WERI-Rb-1 (cell line): ENCODE data around the gene PIH1D1.
A peak's percentile ranks its signal among the peaks of the same experiment; 100 is the strongest.

Experiments
- DNase-seq: peaks from one replicate; pipeline ENCODE4 v3.0.0-alpha.2; 2020
- H3K27ac ChIP-seq: fragments of 250-450 bp; sonication (Bioruptor Pico); 2 replicates; pipeline ENCODE4 v1.5.1; 2020; ENCODE audit warnings: mild to moderate bottlenecking, moderate library complexity
- H3K27me3 ChIP-seq: fragments of 250-450 bp; sonication (Bioruptor Pico); 2 replicates; pipeline ENCODE4 v1.5.1; 2021; ENCODE audit warnings: mild to moderate bottlenecking, low read depth, moderate library complexity; ENCODE audit not compliant: insufficient read depth, severe bottlenecking
- H3K36me3 ChIP-seq: fragments of 250-450 bp; sonication (Bioruptor Pico); 2 replicates; pipeline ENCODE4 v1.5.1; 2020; ENCODE audit warnings: mild to moderate bottlenecking, moderate library complexity
- H3K4me3 ChIP-seq: 2 replicates; pipeline ENCODE4 v1.5.1; 2011; ENCODE audit warnings: low read depth, mild to moderate bottlenecking, control low read depth, low read length
- H3K9me3 ChIP-seq: fragments of 250-450 bp; sonication (Bioruptor Pico); 2 replicates; pipeline ENCODE4 v1.5.1; 2021; ENCODE audit warnings: mild to moderate bottlenecking, moderate library complexity; ENCODE audit not compliant: severe bottlenecking
- TF ChIP-seq, protein P1 (sequence below): IDR thresholded peaks from 2 replicates; pipeline ENCODE4 v1.5.1; 2011; ENCODE audit warnings: low read depth, mild to moderate bottlenecking, control low read depth, inconsistent platforms, low read length

Gene PIH1D1

DNA sequence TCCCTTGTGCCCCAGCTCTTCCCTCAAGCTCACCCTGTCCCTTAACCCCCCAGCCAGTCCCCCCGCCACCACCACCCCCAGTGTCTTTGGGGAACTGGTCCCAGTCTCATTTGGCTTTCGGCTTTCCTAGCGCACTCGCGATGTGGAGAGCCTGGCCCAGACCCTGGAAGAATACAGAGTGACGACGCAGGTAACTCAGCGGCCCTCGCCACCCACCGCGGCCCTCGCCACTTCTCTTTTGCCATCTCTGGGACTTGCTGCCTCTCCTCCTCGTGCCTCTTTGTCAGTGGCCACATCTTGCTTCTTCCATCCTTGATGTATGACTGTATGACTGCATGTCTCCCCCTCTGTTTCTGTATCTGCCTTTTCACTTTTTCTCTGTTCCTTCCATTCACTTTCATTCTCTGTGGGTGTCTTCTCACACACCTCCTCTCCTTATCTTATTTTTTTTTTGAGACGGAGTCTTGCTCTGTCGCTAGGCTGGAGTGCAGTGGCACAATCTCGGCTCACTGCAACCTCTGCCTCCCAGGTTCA, 44.1 kb downstream of the PIH1D1 start:
- TF ChIP-seq, protein P1, sequence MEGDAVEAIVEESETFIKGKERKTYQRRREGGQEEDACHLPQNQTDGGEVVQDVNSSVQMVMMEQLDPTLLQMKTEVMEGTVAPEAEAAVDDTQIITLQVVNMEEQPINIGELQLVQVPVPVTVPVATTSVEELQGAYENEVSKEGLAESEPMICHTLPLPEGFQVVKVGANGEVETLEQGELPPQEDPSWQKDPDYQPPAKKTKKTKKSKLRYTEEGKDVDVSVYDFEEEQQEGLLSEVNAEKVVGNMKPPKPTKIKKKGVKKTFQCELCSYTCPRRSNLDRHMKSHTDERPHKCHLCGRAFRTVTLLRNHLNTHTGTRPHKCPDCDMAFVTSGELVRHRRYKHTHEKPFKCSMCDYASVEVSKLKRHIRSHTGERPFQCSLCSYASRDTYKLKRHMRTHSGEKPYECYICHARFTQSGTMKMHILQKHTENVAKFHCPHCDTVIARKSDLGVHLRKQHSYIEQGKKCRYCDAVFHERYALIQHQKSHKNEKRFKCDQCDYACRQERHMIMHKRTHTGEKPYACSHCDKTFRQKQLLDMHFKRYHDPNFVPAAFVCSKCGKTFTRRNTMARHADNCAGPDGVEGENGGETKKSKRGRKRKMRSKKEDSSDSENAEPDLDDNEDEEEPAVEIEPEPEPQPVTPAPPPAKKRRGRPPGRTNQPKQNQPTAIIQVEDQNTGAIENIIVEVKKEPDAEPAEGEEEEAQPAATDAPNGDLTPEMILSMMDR, result no peak
- DNase-seq, result no peak
- no peak overlapping the region for H3K27ac ChIP-seq
- no peak overlapping the region for H3K4me3 ChIP-seq
- no peaks in the 10 kb centered on the region for H3K36me3 ChIP-seq
- H3K27me3 ChIP-seq, result no peaks in the 10 kb centered on the region
- no peaks in the 10 kb centered on the region for H3K9me3 ChIP-seq

DNA sequence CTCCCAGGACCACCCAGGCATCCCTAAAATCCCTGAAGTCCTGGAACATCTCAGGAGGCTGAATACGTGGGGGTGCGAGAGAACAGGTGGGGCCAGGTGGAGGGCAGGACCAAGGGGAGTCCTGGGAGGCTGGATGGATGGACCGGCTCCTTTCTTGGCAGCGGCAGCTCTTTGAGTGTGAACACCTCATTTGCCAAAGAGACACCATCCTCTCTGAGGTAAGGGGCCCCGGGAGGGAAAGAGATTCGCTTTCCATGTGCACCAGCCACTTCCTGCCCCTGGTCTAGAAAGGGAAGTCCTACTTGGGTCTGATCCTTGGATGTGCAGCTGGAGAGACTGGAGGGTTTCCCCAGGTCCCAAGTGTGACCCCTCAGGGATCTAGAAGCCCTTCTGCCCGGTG, 44.5 kb downstream of the PIH1D1 start:
- Histone ChIP-seq H3K27ac (no peak overlapping the region), H3K36me3 (no peaks in the 10 kb centered on the region), H3K4me3 (no peak overlapping the region), H3K9me3 (no peaks in the 10 kb centered on the region), H3K27me3 (no peaks in the 10 kb centered on the region)
- TF ChIP-seq, protein P1, result no peak
- no peak for DNase-seq

DNA sequence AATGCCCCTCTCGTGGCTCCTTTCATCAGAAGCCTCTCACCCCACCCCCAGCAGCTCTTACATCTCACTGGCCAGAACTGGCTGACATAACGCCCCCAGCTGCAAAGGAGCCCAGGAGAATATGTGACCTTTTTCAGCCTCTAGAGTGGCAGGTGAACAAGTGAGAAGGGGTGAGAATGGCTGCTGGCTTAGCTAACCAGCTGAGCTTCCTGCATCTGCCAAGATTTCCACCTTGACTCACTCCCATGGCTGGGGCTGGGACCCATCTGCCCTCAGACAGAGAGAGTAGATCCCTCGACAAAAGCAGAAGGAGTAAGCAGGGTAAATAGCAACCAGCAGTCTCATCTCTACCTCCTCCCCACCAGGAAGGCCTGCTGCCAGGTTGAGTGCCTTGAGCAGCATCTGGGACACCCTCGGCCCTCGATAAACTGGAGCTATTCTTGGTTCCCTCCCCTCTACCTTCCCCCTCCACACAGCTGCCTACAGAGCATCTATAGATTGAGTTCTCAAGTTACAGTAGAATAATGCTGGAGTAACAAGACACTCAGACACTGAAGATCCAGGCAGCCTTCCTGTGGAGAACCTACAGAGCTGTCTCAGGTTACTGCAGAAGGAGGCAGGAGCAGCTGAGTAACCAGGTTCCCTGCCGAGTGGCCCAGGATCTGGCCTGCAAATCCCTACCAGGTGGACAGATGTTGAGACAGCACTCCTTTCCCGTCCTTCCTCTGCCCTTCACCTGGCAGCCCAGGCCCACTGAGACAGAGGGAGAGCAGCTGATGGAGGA, 48.0 kb downstream of the PIH1D1 start:
- TF ChIP-seq, protein P1, result no peak
- H3K9me3 ChIP-seq, result no peaks in the 10 kb centered on the region
- no peak overlapping the region for H3K4me3 ChIP-seq
- no peaks in the 10 kb centered on the region for H3K27me3 ChIP-seq
- H3K27ac ChIP-seq, result peak overlapping the region; percentile 77
- peak; percentile 63 for DNase-seq
- no peaks in the 10 kb centered on the region for H3K36me3 ChIP-seq

DNA sequence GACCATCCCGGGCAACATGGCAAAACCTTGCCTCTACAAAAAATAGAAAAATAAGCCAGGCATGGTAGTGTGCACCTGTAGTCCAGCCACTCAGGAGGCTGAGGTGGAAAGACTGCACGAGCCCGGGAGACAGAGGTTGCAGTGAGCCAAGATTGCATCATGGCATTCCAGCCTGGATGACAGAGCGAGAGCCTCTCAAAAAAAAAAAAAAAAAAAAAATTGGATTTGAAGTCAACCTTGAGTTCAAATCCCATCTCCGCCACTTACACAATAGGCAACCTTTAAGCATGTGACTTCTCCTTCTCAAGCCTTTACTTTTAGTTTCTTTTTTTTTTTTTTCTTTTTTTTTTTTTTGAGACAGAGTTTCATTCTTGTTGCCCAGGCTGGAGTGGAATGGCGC, 51.6 kb downstream of the PIH1D1 start:
- H3K27ac ChIP-seq, result no peak overlapping the region
- H3K36me3 ChIP-seq, result no peaks in the 10 kb centered on the region
- no peak overlapping the region for H3K4me3 ChIP-seq
- no peaks in the 10 kb centered on the region for H3K9me3 ChIP-seq
- no peaks in the 10 kb centered on the region for H3K27me3 ChIP-seq
- no peak for DNase-seq
- TF ChIP-seq, protein P1, result no peak

DNA sequence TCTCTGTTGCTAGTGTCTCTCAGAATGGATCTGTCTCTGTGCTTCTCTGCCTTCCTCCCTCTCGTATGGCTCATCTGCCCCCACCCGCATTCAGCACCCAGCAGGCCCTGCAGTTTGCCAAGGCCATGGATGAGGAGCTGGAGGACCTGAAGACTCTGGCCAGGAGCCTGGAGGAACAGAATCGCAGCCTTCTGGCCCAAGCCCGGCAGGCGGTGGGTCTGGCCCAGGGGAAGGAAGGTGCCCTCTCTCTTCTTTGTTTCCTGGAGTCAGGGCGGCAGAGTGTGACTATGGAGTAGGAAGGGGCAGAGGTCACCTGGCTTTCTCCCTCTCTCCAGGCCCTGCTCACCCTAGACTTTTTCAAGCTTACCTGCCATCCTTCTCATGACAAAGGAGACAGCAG, 52.7 kb downstream of the PIH1D1 start:
- DNase-seq, result no peak

More for the DNA sequence above, 52.7 kb downstream of the PIH1D1 start:
- H3K27ac ChIP-seq, result peak overlapping the region; percentile 32; the same call in 1 of the 2 replicates
- no peak overlapping the region for H3K4me3 ChIP-seq
- H3K36me3 ChIP-seq, result no peaks in the 10 kb centered on the region
- H3K9me3 ChIP-seq, result no peaks in the 10 kb centered on the region
- H3K27me3 ChIP-seq, result no peaks in the 10 kb centered on the region
- TF ChIP-seq, protein P1, result no peak
